Astrocyte (in vitro differentiated cells and primary cell): ENCODE data around the gene ATRN. TPM values are rescaled to one million over a fixed set of nuclear protein-coding genes. Genes with fewer than 3 reads are reported as not detected.

Source experiments
- DNase-seq: peaks from one replicate; pipeline ENCODE4 v3.0.0-alpha.2; 2010; ENCODE audit warnings: low read depth
- FAIRE-seq: peaks from 2 replicates; lab custom pipeline; 2011; peaks lifted over from hg19 to GRCh38; lab: Jason Lieb, UNC
- H2AFZ ChIP-seq: 2 replicates; pipeline ENCODE4 v1.6.0; 2012; ENCODE audit warnings: low read depth, low read length, inconsistent platforms
- H3K27ac ChIP-seq: 2 replicates; pipeline ENCODE4 v1.5.1; 2011; ENCODE audit warnings: low read depth, low read length, inconsistent platforms
- H3K27me3 ChIP-seq: 2 replicates; pipeline ENCODE4 v1.6.0; 2011; ENCODE audit warnings: low read length, inconsistent platforms; ENCODE audit not compliant: insufficient read depth
- H3K36me3 ChIP-seq: 2 replicates; pipeline ENCODE4 v1.5.1; 2011; ENCODE audit warnings: low read length, inconsistent platforms; ENCODE audit not compliant: insufficient read depth
- H3K4me1 ChIP-seq: 2 replicates; pipeline ENCODE4 v1.5.1; 2011; ENCODE audit warnings: low read length, inconsistent platforms; ENCODE audit not compliant: insufficient read depth
- H3K4me2 ChIP-seq: 2 replicates; pipeline ENCODE4 v1.6.0; 2012; ENCODE audit warnings: low read length, inconsistent platforms
- H3K4me3 ChIP-seq: 2 replicates; pipeline ENCODE4 v1.5.1; 2011; ENCODE audit warnings: low read depth, mild to moderate bottlenecking, low read length, inconsistent platforms; ENCODE audit not compliant: insufficient read depth
- H3K79me2 ChIP-seq: 2 replicates; pipeline ENCODE4 v1.6.0; 2012; ENCODE audit warnings: mild to moderate bottlenecking, low read length, inconsistent platforms; ENCODE audit not compliant: insufficient read depth
- H3K9ac ChIP-seq: 2 replicates; pipeline ENCODE4 v1.6.0; 2012; ENCODE audit warnings: mild to moderate bottlenecking, low read length, inconsistent platforms
- H3K9me3 ChIP-seq: 2 replicates; pipeline ENCODE4 v1.5.1; 2012; ENCODE audit warnings: low read depth, mild to moderate bottlenecking, low read length, inconsistent platforms; ENCODE audit not compliant: insufficient read depth
- H4K20me1 ChIP-seq: 2 replicates; pipeline ENCODE4 v1.6.0; 2012; ENCODE audit warnings: low read length, inconsistent platforms; ENCODE audit not compliant: insufficient read depth
- H3K27ac Mint-ChIP-seq: one replicate; pipeline ENCODE4 v1.8.0; 2021; ENCODE audit warnings: mild to moderate bottlenecking, mixed read lengths; ENCODE audit not compliant: unreplicated experiment
- H3K27me3 Mint-ChIP-seq: one replicate; pipeline ENCODE4 v1.8.0; 2021; ENCODE audit warnings: low read depth, mixed read lengths; ENCODE audit not compliant: unreplicated experiment
- H3K36me3 Mint-ChIP-seq: one replicate; pipeline ENCODE4 v1.8.0; 2021; ENCODE audit warnings: low read depth, mixed read lengths; ENCODE audit not compliant: unreplicated experiment
- H3K4me1 Mint-ChIP-seq: one replicate; pipeline ENCODE4 v1.8.0; 2021; ENCODE audit warnings: low read depth, mixed read lengths; ENCODE audit not compliant: unreplicated experiment
- H3K4me3 Mint-ChIP-seq: one replicate; pipeline ENCODE4 v1.8.0; 2021; ENCODE audit warnings: mild to moderate bottlenecking, moderate library complexity, mixed read lengths; ENCODE audit not compliant: unreplicated experiment
- H3K9me3 Mint-ChIP-seq: one replicate; pipeline ENCODE4 v1.8.0; 2021; ENCODE audit warnings: mild to moderate bottlenecking, mixed read lengths; ENCODE audit not compliant: unreplicated experiment
- EZH2 ChIP-seq: IDR thresholded peaks from 2 replicates; pipeline ENCODE4 v1.6.1; 2012; ENCODE audit warnings: mild to moderate bottlenecking, low read length, inconsistent platforms; ENCODE audit not compliant: insufficient read depth
- total RNA-seq: library from RNA; stranded (reverse); gene quantifications from 2 replicates; pipeline ENCODE4 v1.2.1, GENCODE V29; 2021
- TF ChIP-seq, protein P1 (sequence below): IDR thresholded peaks from 2 replicates; pipeline ENCODE4 v1.5.1; 2011; ENCODE audit warnings: low read depth, mild to moderate bottlenecking, inconsistent platforms, low read length, moderate library complexity; ENCODE audit not compliant: insufficient read depth

The ATRN gene
- total RNA-seq, 1 donor from 2014 or later, result 33.8 TPM

DNA sequence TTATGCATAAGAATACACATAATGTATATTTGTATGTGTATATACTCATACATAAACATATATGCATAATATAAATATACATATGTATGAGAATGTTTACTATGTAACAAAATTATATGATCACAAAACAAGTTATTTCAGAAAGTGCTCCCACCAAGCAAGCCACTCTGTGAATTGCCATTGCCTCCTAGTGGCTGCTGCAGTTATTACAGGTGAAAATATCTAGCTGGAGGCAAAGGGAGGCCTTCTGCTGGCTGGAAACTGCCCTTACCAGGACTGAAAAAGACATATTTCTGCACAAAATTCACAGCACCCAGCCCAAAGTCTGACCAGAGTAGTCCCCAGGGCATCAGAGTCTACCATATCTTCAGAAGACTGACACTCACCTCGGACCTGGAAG is 225.4 kb downstream of the ATRN start:
- Mint-ChIP-seq H3K4me3 (no peak overlapping the region), H3K27ac (no peak overlapping the region), H3K36me3 (no peaks in the 10 kb centered on the region), H3K4me1 (no peaks in the 10 kb centered on the region), H3K9me3 (peaks cover 2% of the 10 kb centered on the region), H3K27me3 (peaks cover 28% of the 10 kb centered on the region)
- Histone ChIP-seq H3K4me1 (no peaks in the 10 kb centered on the region), H3K36me3 (no peaks in the 10 kb centered on the region), H3K27ac (no peak overlapping the region), H3K27me3 (no peaks in the 10 kb centered on the region), H3K9ac (no peak overlapping the region), H3K9me3 (no peaks in the 10 kb centered on the region), H4K20me1 (no peaks in the 10 kb centered on the region), H3K4me2 (no peak overlapping the region), H3K4me3 (no peak overlapping the region), H3K79me2 (no peaks in the 10 kb centered on the region), H2AFZ (no peak overlapping the region)
- DNase-seq (no peak), FAIRE-seq (no peak)
- no peak for TF ChIP-seq EZH2
- TF ChIP-seq, protein P1, sequence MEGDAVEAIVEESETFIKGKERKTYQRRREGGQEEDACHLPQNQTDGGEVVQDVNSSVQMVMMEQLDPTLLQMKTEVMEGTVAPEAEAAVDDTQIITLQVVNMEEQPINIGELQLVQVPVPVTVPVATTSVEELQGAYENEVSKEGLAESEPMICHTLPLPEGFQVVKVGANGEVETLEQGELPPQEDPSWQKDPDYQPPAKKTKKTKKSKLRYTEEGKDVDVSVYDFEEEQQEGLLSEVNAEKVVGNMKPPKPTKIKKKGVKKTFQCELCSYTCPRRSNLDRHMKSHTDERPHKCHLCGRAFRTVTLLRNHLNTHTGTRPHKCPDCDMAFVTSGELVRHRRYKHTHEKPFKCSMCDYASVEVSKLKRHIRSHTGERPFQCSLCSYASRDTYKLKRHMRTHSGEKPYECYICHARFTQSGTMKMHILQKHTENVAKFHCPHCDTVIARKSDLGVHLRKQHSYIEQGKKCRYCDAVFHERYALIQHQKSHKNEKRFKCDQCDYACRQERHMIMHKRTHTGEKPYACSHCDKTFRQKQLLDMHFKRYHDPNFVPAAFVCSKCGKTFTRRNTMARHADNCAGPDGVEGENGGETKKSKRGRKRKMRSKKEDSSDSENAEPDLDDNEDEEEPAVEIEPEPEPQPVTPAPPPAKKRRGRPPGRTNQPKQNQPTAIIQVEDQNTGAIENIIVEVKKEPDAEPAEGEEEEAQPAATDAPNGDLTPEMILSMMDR, result peak; percentile 30

DNA sequence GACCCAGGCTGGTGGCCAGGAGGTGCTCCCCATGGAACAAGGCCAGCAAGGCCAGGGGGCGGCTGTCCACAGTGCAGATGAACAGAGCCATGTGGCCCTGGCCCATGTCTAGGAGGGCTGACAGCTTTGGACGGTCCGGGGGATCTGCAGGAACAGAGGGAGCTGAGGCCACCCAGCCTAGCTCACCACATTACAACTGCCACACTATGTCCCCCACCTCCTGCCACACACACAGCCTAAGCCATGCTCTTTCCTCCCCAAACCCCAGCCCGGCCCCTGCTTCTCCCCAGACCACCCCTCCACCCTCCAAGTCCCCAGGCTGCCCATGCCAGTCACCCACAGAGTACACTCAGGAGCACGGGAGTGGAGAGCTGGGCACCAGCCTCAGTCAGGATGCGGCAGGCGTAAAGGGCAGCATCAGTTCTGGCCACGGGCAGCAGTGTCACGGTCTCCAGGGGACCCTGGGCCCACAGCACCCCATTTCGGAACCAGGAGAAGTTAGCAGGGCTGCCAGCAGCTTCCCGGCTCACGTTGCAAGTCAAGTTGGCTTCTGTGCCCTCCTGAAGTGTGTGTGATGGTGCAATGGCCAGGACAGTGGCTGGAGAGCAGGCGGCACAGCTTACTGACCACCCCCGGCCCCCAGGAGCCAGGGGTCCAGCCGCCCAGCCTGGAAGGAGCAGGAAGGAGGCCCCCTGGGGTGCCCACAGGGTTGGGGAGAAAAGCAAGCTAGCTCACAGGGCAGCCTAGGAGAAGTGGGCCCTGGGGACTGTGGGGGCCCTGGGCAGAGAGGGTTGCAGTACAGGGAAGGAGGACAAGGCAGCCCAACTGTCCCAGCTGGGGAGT is 226.1 kb downstream of the ATRN start:
- Histone ChIP-seq H3K4me2 (no peak overlapping the region), H3K9me3 (no peaks in the 10 kb centered on the region), H3K27ac (no peak overlapping the region), H3K36me3 (no peaks in the 10 kb centered on the region), H3K4me3 (no peak overlapping the region), H4K20me1 (no peaks in the 10 kb centered on the region), H3K9ac (no peak overlapping the region), H3K4me1 (no peaks in the 10 kb centered on the region), H3K79me2 (no peaks in the 10 kb centered on the region), H3K27me3 (no peaks in the 10 kb centered on the region), H2AFZ (no peak overlapping the region)
- Mint-ChIP-seq H3K4me3 (no peak overlapping the region), H3K27me3 (peaks cover 29% of the 10 kb centered on the region), H3K9me3 (peaks cover 2% of the 10 kb centered on the region), H3K36me3 (no peaks in the 10 kb centered on the region), H3K27ac (no peak overlapping the region), H3K4me1 (no peaks in the 10 kb centered on the region)
- FAIRE-seq (no peak), DNase-seq (no peak)
- TF ChIP-seq, protein P1, result no peak
- no peak for TF ChIP-seq EZH2
